Breast epithelium (tissue), 3 donors: ENCODE data around the gene TMEM271.

Source experiments
- POLR2A ChIP-seq: fragments of 450-650 bp; IDR thresholded peaks from one replicate; pipeline ENCODE4 v1.6.1; 2016; ENCODE audit warnings: antibody characterized with exemption, mild to moderate bottlenecking, moderate library complexity
- POLR2AphosphoS5 ChIP-seq, 3 donors: sonication (generic); formaldehyde crosslinking; IDR thresholded peaks; one replicate each; pipeline ENCODE4 v1.6.1; 2017; ENCODE audit warnings: antibody characterized with exemption in 3 of 3
- TF ChIP-seq, protein P1 (sequence below), 3 donors: fragments of 450-650 bp; IDR thresholded peaks; one replicate each; pipeline ENCODE4 v1.5.1; 2016 to 2017; ENCODE audit warnings: antibody characterized with exemption in 3 of 3, mild to moderate bottlenecking in 3 of 3, moderate library complexity in 3 of 3

DNA sequence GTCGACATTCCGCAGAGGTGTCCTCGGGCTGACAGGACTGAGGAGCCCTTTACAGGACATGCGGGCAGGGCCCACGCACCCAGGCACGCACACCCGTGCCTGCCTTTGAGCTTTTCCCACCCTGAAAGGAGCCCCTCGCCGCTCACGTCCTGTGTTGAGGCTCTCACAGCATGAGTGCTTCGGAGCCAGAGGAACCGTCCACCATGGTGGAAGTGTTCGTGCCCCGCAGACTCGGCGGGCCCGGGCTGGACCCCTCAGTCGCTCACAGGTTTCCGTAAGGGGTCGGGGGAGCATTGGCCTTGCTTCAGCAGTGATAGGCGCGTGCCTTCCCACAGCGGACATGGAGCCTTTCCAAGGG is 40.2 kb downstream of the TMEM271 start:
- TF ChIP-seq POLR2A (no peak), POLR2AphosphoS5 (IDR thresholded peaks at IDR 0.05) (no peak)
- TF ChIP-seq, protein P1, sequence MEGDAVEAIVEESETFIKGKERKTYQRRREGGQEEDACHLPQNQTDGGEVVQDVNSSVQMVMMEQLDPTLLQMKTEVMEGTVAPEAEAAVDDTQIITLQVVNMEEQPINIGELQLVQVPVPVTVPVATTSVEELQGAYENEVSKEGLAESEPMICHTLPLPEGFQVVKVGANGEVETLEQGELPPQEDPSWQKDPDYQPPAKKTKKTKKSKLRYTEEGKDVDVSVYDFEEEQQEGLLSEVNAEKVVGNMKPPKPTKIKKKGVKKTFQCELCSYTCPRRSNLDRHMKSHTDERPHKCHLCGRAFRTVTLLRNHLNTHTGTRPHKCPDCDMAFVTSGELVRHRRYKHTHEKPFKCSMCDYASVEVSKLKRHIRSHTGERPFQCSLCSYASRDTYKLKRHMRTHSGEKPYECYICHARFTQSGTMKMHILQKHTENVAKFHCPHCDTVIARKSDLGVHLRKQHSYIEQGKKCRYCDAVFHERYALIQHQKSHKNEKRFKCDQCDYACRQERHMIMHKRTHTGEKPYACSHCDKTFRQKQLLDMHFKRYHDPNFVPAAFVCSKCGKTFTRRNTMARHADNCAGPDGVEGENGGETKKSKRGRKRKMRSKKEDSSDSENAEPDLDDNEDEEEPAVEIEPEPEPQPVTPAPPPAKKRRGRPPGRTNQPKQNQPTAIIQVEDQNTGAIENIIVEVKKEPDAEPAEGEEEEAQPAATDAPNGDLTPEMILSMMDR (IDR thresholded peaks at IDR 0.05), result no peak
